Heart right ventricle (tissue), 16 donors: ENCODE results near the gene UPF2. TPM values are rescaled to one million over a fixed set of nuclear protein-coding genes. Genes with fewer than 3 reads are reported as not detected.

Experiments used
- ATAC-seq, 8 donors: fragments of 200-7000 bp; cut with Tn5 transposase; one replicate each; pipeline ENCODE4 v1.9.1; 2020; ENCODE audit warnings: mild to moderate bottlenecking in 8 of 8, moderate library complexity in 8 of 8, moderate number of reproducible peaks in 1 of 8
- DNase-seq, 2 donors: peaks; one replicate each; pipeline ENCODE4 v3.0.0-alpha.2; 2020
- H3K27ac ChIP-seq, 10 donors: fragments of 200-600 bp; sonication (generic) in 2 of 10; one replicate each; pipeline versions ENCODE4 v1.5.0 to v1.8.0; 2020 to 2022; ENCODE audit warnings: mild to moderate bottlenecking in 3 of 10
- H3K27me3 ChIP-seq, 7 donors: fragments of 200-600 bp; one replicate each; pipeline ENCODE4 v1.8.0; 2021 to 2022; ENCODE audit warnings: mild to moderate bottlenecking in 2 of 7
- H3K36me3 ChIP-seq, 9 donors: fragments of 200-600 bp; sonication (generic) in 1 of 9; one replicate each; pipeline versions ENCODE4 v1.5.0 to v1.8.0; 2020 to 2022; ENCODE audit warnings: mild to moderate bottlenecking in 2 of 9
- H3K4me1 ChIP-seq, 9 donors: fragments of 200-600 bp; sonication (generic) in 1 of 9; one replicate each; pipeline versions ENCODE4 v1.5.0 to v1.8.0; 2020 to 2022; ENCODE audit warnings: mild to moderate bottlenecking in 4 of 9
- H3K4me3 ChIP-seq, 10 donors: fragments of 200-600 bp; sonication (generic) in 2 of 10; one replicate each; pipeline versions ENCODE4 v1.5.0 to v1.8.0; 2020 to 2022; ENCODE audit warnings: mild to moderate bottlenecking in 7 of 10, moderate library complexity in 2 of 10
- H3K9me3 ChIP-seq, 11 donors: fragments of 200-600 bp in 10 of 11; sonication (generic) in 2 of 11; one replicate each; pipeline versions ENCODE4 v1.5.0 to v1.8.0; 2013 to 2022; ENCODE audit warnings: mild to moderate bottlenecking in 2 of 11, control low read depth in 1 of 11, moderate library complexity in 1 of 11
- CTCF ChIP-seq, 9 donors: fragments of 200-600 bp; sonication (generic) in 2 of 9; IDR thresholded peaks; one replicate each; pipeline versions ENCODE4 v1.5.0 to v1.8.0; 2021 to 2022; ENCODE audit warnings: antibody characterized with exemption in 9 of 9, mild to moderate bottlenecking in 5 of 9, moderate library complexity in 1 of 9
- WGBS, 2 donors: extraction: QIAGEN DNeasy Blood & Tissue Kit; methylation state at CpG; one replicate each; pipeline ENCODE4 v1.1.7; 2013; ENCODE audit warnings: inconsistent platforms in 1 of 2; 5-methylcytosine and 5-hydroxymethylcytosine counted together
- intact Hi-C, 10 donors: fragments of 100-400 bp; cut with DNase I; formaldehyde crosslinking; loops; one replicate each; pipeline versions ENCODE4 v1.11.1 to v1.14.2; 2022
- polyA plus RNA-seq, 2 donors: library from polyadenylated mRNA; stranded (reverse); fragments of 200-250 nt; gene quantifications; one replicate each; pipeline ENCODE4 v1.2.3, GENCODE V29; 2013
- total RNA-seq, 10 donors: library from RNA; stranded (reverse); fragmentation: NEBNext Ultra II Directional in 3 of 10; extraction: Animal tissue kit (Norgen Biotek cat#: 25700) in 3 of 10; gene quantifications; one replicate each; pipeline versions ENCODE4 v1.2.1 to v1.2.4, GENCODE V29; 2021 to 2023
- donor health status: Arrhythmogenic right ventricular cardiomyopathy.
- donor health status: ischemic (EF 13 %, LVEDD 7.1; RV severe dilation, severe dysfunction).
- donor health status: healthy with polysubstance abuse.
- donor health status: DM: no; HTN: yes; CAD: no.
- donor health status: DM: no; HTN: no; CAD: no.
- donor health status: ischemic (EF 25% LVEDD 6.9; RV normal size, moderate dysfunction).
- donor health status: ischemic (EF 25% LVEDD 5.7; RV mildly dilated, moderate dysfunction).
- donor health status: healthy.
- donor health status: DM: yes; HTN: yes; CAD: no.
- donor health status: Ischemic cardiomyopathy.
- donor health status: ischemic (EF 35%, LVEDD 5.7; RV mildly dilated, moderate dysfunction).
- donor health status: nonischemic (EF 11% LVEDD 7.7; RV severe dilation, severe dysfunction).
- donor health status: DM: yes; HTN: yes; CAD: no.
- donor health status: PGD.
- donor health status: ischemic (EF 29% LVEDD 5.4; RV normal size, mild dysfunction).
- donor health status: nonischemic (EF 23%, LVEDD 6.1; RV moderate dilation, normal function).

The UPF2 gene
- total and polyA plus RNA-seq, 12 donors = 7.9 to 20.2 (median 15.3) TPM

DNA sequence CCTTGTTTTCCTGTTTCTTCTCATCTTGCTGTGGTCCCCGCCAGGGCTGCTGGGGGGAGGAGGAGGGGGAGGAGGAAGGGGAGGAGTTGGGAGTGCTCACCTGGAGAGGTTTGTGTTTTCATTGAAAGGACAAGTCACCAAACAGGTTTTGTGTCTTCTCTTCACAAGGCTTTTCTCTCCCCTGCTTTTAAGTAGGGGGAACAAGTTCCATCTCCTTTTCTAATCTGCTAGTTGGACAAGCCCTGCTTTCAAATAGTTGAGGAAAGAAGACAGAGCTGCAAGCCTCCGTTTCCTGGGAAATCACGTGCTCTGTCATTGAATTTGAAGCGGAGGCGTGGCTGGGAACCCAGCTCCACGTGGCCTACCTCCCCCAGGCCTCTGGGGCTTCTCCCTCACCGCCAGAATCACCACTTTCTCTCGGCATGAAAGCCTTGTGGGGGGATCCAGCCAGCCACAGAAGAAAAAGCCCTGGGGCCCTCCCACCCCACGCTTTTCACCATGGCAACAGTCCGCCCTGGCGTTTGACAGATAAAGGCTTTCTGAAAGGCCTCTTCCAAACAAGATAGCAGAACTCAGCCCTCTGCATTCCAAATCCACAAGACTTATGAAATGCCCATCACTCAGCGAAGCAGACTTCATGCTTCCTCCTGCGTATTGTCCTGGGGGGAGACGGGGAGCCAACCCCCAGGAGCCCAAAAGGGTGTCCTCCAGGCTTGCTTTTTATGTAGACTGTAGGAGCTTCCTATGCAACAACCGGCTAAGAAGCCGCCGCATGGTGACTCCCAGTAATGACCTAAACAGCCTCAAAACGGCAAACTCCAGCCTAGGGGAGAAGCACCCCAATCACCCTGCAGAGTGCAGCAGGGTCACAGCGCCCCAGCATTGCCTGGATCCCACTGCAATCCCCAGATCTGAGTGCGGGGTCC lies 167.8 kb downstream of the UPF2 start:
- TF ChIP-seq CTCF (IDR thresholded peaks at IDR 0.05) = no peak
- H3K9me3 ChIP-seq = no peaks in the 10 kb centered on the region
- peaks cover 11 to 44% (median 30%) of the 10 kb centered on the region in 9 donors for H3K4me1 ChIP-seq
- 35 to 38% methylated on average over 20 of the region's 20 CpGs for WGBS, 2 donors
- DNase-seq = peak in 1 of 2 donors; percentile 35
- H3K27me3 ChIP-seq = peaks cover 0 to under 1% (median 0%) of the 10 kb centered on the region in 7 donors
- peak; percentile 12 to 59 (median 33) for ATAC-seq
- no peaks in the 10 kb centered on the region for H3K36me3 ChIP-seq
- no peak overlapping the region for H3K4me3 ChIP-seq
- H3K27ac ChIP-seq = peak overlapping the region in 5 of 10 donors; percentile 19 to 55 (median 31)
- intact Hi-C loops = no loop called here

DNA sequence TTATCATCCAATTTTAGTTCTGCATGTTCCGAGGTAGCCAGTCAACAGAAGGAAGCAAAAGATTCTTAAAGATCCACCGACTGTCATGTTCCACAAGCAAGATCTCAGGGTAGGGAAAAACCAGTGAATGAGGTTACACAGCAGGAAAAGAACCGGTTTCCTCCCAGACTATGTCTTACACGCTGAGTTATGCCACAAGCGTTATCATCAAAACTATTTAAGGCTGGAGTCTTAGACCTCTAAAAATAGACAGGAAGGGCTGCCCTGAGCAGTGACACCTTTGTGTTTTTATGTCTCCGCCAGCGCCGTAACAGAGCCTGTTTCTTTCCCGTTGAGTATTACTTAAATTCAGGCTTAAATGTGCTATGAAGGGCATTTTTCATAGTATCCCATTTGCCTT lies 171.1 kb downstream of the UPF2 start:
- no peak for TF ChIP-seq CTCF (IDR thresholded peaks at IDR 0.05)
- Histone ChIP-seq H3K27ac (no peak overlapping the region), H3K27me3 (peaks cover 0 to 8% (median 0%) of the 10 kb centered on the region in 7 donors), H3K4me1 (peaks cover 11 to 44% (median 30%) of the 10 kb centered on the region in 9 donors), H3K36me3 (no peaks in the 10 kb centered on the region), H3K9me3 (no peaks in the 10 kb centered on the region), H3K4me3 (peak overlapping the region in 1 of 10 donors; percentile 3)
- no peak for DNase-seq
- peak in 4 of 8 donors; percentile 29 to 58 (median 46) for ATAC-seq
- 26% methylated on average over 9 of the region's 9 CpGs for WGBS, 2 donors
- intact Hi-C loops = no loop called here

DNA sequence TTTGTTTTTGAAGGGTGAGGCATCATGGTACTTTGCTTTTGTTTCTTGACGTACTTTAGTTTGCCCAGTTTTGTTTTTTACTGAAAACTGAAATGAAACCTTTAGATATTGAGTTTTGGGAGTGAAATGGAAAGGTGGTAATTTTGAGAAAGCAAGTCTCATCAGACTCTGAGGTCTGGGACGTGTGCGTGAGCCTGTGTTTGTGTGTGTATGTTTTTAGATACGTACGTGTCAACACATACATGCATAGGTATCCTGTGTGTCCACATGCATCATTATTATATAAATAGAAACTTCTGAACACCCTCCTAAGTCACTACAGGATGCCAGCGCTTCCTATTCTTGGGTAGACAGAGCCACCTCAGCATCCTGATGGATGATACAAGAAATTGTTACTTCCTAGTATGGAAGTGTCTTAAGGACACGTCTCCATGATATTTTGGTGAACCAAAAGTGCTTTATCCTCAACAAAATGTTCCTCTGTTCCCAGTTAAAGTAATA lies 171.7 kb downstream of the UPF2 start:
- DNase-seq (no peak), ATAC-seq (no peak)
- H3K4me3 ChIP-seq = no peak overlapping the region
- peaks cover 0 to 8% (median 0%) of the 10 kb centered on the region in 7 donors for H3K27me3 ChIP-seq
- no peak for TF ChIP-seq CTCF (IDR thresholded peaks at IDR 0.05)
- no peaks in the 10 kb centered on the region for H3K36me3 ChIP-seq
- H3K4me1 ChIP-seq = peaks cover 9 to 40% (median 27%) of the 10 kb centered on the region in 9 donors
- H3K9me3 ChIP-seq = no peaks in the 10 kb centered on the region
- no peak overlapping the region for H3K27ac ChIP-seq
- WGBS, 2 donors = 76 to 78% methylated on average over 7 of the region's 7 CpGs
- intact Hi-C loops = no loop called here

GRCh38 chr10:11870461-11870780 lies 172.2 kb downstream of the UPF2 start:
- TF ChIP-seq CTCF (IDR thresholded peaks at IDR 0.05) = no peak
- Histone ChIP-seq H3K27ac (no peak overlapping the region), H3K9me3 (no peaks in the 10 kb centered on the region), H3K27me3 (peaks cover 0 to 8% (median 0%) of the 10 kb centered on the region in 7 donors), H3K4me1 (peaks cover 7 to 34% (median 21%) of the 10 kb centered on the region in 9 donors), H3K4me3 (peak overlapping the region in 6 of 10 donors; percentile 22 to 38 (median 30)), H3K36me3 (no peaks in the 10 kb centered on the region)
- 53 to 58% methylated on average over 8 of the region's 8 CpGs for WGBS, 2 donors
- DNase-seq (no peak), ATAC-seq (peak in 2 of 8 donors; percentile 10 to 26)
- intact Hi-C loops = no loop called here

Other genes with a start within 250 kb of the UPF2 start
- 1 to 10 TPM in 2 of 10 donors, under 1 TPM in 8; 0.34 to 1.6 (median 0.76) TPM for gene PROSER2, start 219.5 kb downstream of the UPF2 start, total RNA-seq
- gene PROSER2, start 219.5 kb downstream of the UPF2 start, polyA plus RNA-seq = under 1 TPM; 0.51 to 0.80 TPM
- gene DHTKD1, start 26.1 kb upstream of the UPF2 start, total RNA-seq = 10 to 100 TPM; 13.7 to 44.0 (median 31.0) TPM
- gene DHTKD1, start 26.1 kb upstream of the UPF2 start, polyA plus RNA-seq = 10 to 100 TPM; 10.8 to 11.6 TPM
- gene SEC61A2, start 86.9 kb upstream of the UPF2 start, total RNA-seq = 10 to 100 TPM in 8 of 10 donors, 1 to 10 TPM in 2; 5.8 to 17.8 (median 11.1) TPM
- gene SEC61A2, start 86.9 kb upstream of the UPF2 start, polyA plus RNA-seq = 1 to 10 TPM; 5.9 to 6.2 TPM
- gene NUDT5, start 153.1 kb upstream of the UPF2 start, total RNA-seq = 10 to 100 TPM in 3 of 10 donors, 1 to 10 TPM in 7; 3.3 to 15.4 (median 7.0) TPM
- gene NUDT5, start 153.1 kb upstream of the UPF2 start, polyA plus RNA-seq = 10 to 100 TPM in 1 of 2 donors, 1 to 10 TPM in 1; 9.7 to 22.9 TPM
- gene CDC123, start 153.4 kb upstream of the UPF2 start, total RNA-seq = 10 to 100 TPM; 35.0 to 57.6 (median 47.3) TPM
- gene CDC123, start 153.4 kb upstream of the UPF2 start, polyA plus RNA-seq = 10 to 100 TPM; 22.2 to 47.5 TPM